Measurements from ENCODE around the gene KCNT1.

KCNT1 gene

GRCh38 chr9:135839516-135839915 lies 137.5 kb downstream of the KCNT1 start:
- no peak for DNase-seq (ENCODE audit: low read depth)
- TF ChIP-seq CTCF (IDR thresholded peaks at IDR 0.05; ENCODE audit: low read depth, low read length, missing control alignments): no peak
- H3K4me3 ChIP-seq (ENCODE audit: low read depth, low read length): no peak overlapping the region
- in situ Hi-C loops (cut with HindIII; ENCODE audit: low sequenced_read_pairs): no loop called here

GRCh38 chr9:135840107-135840506 lies 138.1 kb downstream of the KCNT1 start:
- no peak for TF ChIP-seq CTCF (IDR thresholded peaks at IDR 0.05; ENCODE audit: low read depth, low read length, missing control alignments)
- no peak overlapping the region for H3K4me3 ChIP-seq (ENCODE audit: low read depth, low read length)
- no peak for DNase-seq (ENCODE audit: low read depth)
- in situ Hi-C loops (cut with HindIII; ENCODE audit: low sequenced_read_pairs): no loop called here

- no peak for TF ChIP-seq CTCF (IDR thresholded peaks at IDR 0.05; ENCODE audit: low read depth, low read length, missing control alignments)
- in situ Hi-C loops (cut with HindIII; ENCODE audit: low sequenced_read_pairs): no loop called here
- no peak overlapping the region for H3K4me3 ChIP-seq (ENCODE audit: low read depth, low read length)
- DNase-seq (ENCODE audit: low read depth): no peak
Observed at GRCh38 chr9:135840539-135840938, 138.6 kb downstream of the KCNT1 start.

All from astrocyte of the cerebellum (primary cell).